ENCODE data around the gene OR2AK2. TPM values are rescaled to one million over a fixed set of nuclear protein-coding genes. Genes with fewer than 3 reads are reported as not detected.

OR2AK2 gene
- total RNA-seq, 2 experiments from 2014 or later: 0.22 to 0.70 TPM

- no peak overlapping the region for H3K4me3 Mint-ChIP-seq
- intact Hi-C loops (cut with DNase I, micrococcal nuclease): no loop called here
- DNase-seq: no peak
- CTCF ChIA-PET: no interaction called here
- no peak overlapping the region for H3K27ac ChIP-seq (ENCODE audit: low read depth in 1 of 2, low read length in 2 of 2)
- no peak overlapping the region for H3K27ac Mint-ChIP-seq
- H3K27me3 Mint-ChIP-seq: no peaks in the 10 kb centered on the region
- no peaks in the 10 kb centered on the region for H3K9me3 Mint-ChIP-seq
- ATAC-seq (ENCODE audit: poor library complexity): no peak
- no peaks in the 10 kb centered on the region for H3K4me1 ChIP-seq (ENCODE audit: insufficient read depth, low read length)
- POLR2A ChIA-PET: no interaction called here
- no peaks in the 10 kb centered on the region for H3K27me3 ChIP-seq (ENCODE audit: control insufficient read depth in 1 of 2, insufficient read depth in 2 of 2, low read length in 2 of 2)
- TF ChIP-seq CTCF (IDR thresholded peaks at IDR 0.05): no peak
- H3K4me1 Mint-ChIP-seq (ENCODE audit: low read depth): no peaks in the 10 kb centered on the region
- H3K4me3 ChIP-seq (ENCODE audit: low read length): no peak overlapping the region
- H3K36me3 ChIP-seq (ENCODE audit: insufficient read depth, low read length): no peaks in the 10 kb centered on the region
- H3K36me3 Mint-ChIP-seq (ENCODE audit: low read depth): peaks cover 9% of the 10 kb centered on the region
- H3K9me3 ChIP-seq (ENCODE audit: control insufficient read depth in 1 of 2, insufficient read depth in 1 of 2, low read length in 2 of 2): peaks cover 0 to 8% of the 10 kb centered on the region in 2 experiments
These were observed 2.0 kb upstream of the OR2AK2 start for GRCh38 chr1:247962911-247963588.

- Histone ChIP-seq H3K4me1 (ENCODE audit: insufficient read depth, low read length) (no peaks in the 10 kb centered on the region), H3K4me3 (ENCODE audit: low read length) (no peak overlapping the region), H3K9me3 (ENCODE audit: control insufficient read depth in 1 of 2, insufficient read depth in 1 of 2, low read length in 2 of 2) (peaks cover 0 to 8% of the 10 kb centered on the region in 2 experiments), H3K36me3 (ENCODE audit: insufficient read depth, low read length) (no peaks in the 10 kb centered on the region), H3K27me3 (ENCODE audit: control insufficient read depth in 1 of 2, insufficient read depth in 2 of 2, low read length in 2 of 2) (no peaks in the 10 kb centered on the region), H3K27ac (ENCODE audit: low read depth in 1 of 2, low read length in 2 of 2) (no peak overlapping the region)
- no peaks in the 10 kb centered on the region for H3K4me1 Mint-ChIP-seq (ENCODE audit: low read depth)
- no peaks in the 10 kb centered on the region for H3K27me3 Mint-ChIP-seq
- ATAC-seq (ENCODE audit: poor library complexity): no peak
- TF ChIP-seq CTCF (IDR thresholded peaks at IDR 0.05): no peak
- ChIA-PET CTCF (no interaction called here), POLR2A (no interaction called here)
- intact Hi-C loops (cut with DNase I, micrococcal nuclease): no loop called here
- H3K36me3 Mint-ChIP-seq (ENCODE audit: low read depth): peaks cover 15% of the 10 kb centered on the region
- H3K9me3 Mint-ChIP-seq: no peaks in the 10 kb centered on the region
- no peak for DNase-seq
- no peak overlapping the region for H3K4me3 Mint-ChIP-seq
- H3K27ac Mint-ChIP-seq: no peak overlapping the region
These were observed 1.6 kb downstream of the OR2AK2 start for GRCh38 chr1:247966532-247967204.

- H3K36me3 ChIP-seq (ENCODE audit: insufficient read depth, low read length): no peaks in the 10 kb centered on the region
- POLR2A ChIA-PET: no interaction called here
- no peak overlapping the region for H3K4me3 Mint-ChIP-seq
- no peak overlapping the region for H3K4me3 ChIP-seq (ENCODE audit: low read length)
- DNase-seq: no peak
- intact Hi-C loops (cut with DNase I, micrococcal nuclease): no loop called here
- H3K9me3 Mint-ChIP-seq: peaks cover 5% of the 10 kb centered on the region
- no peaks in the 10 kb centered on the region for H3K4me1 ChIP-seq (ENCODE audit: insufficient read depth, low read length)
- CTCF ChIA-PET: no interaction called here
- no peak for TF ChIP-seq CTCF (IDR thresholded peaks at IDR 0.05)
- peaks cover 13% of the 10 kb centered on the region for H3K36me3 Mint-ChIP-seq (ENCODE audit: low read depth)
- no peaks in the 10 kb centered on the region for H3K27me3 Mint-ChIP-seq
- no peak overlapping the region for H3K27ac ChIP-seq (ENCODE audit: low read depth in 1 of 2, low read length in 2 of 2)
- no peaks in the 10 kb centered on the region for H3K4me1 Mint-ChIP-seq (ENCODE audit: low read depth)
- no peak for ATAC-seq (ENCODE audit: poor library complexity)
- H3K27me3 ChIP-seq (ENCODE audit: control insufficient read depth in 1 of 2, insufficient read depth in 2 of 2, low read length in 2 of 2): no peaks in the 10 kb centered on the region
- H3K9me3 ChIP-seq (ENCODE audit: control insufficient read depth in 1 of 2, insufficient read depth in 1 of 2, low read length in 2 of 2): no peaks in the 10 kb centered on the region
- no peak overlapping the region for H3K27ac Mint-ChIP-seq
These were observed 28.0 kb downstream of the OR2AK2 start for GRCh38 chr1:247992986-247993385.
